HepG2 (cell line): ENCODE results near the gene CALY. TPM values are rescaled to one million over a fixed set of nuclear protein-coding genes. Genes with fewer than 3 reads are reported as not detected.

Experiments
- CCDC6 ChIP-seq: sonication (generic); formaldehyde crosslinking; IDR thresholded peaks from 2 replicates; pipeline ENCODE4 v1.8.1; 2022; ENCODE audit warnings: mild to moderate bottlenecking, missing genetic modification reagents, moderate library complexity
- GABPB1 ChIP-seq: IDR thresholded peaks from 2 replicates; pipeline ENCODE4 v1.6.1; 2016; ENCODE audit warnings: mild to moderate bottlenecking, missing genetic modification reagents, moderate library complexity, missing compliant biosample characterization
- GLMP ChIP-seq: sonication (generic); formaldehyde crosslinking; IDR thresholded peaks from 2 replicates; pipeline ENCODE4 v1.9.0; 2021; ENCODE audit warnings: missing genetic modification reagents, mild to moderate bottlenecking, borderline replicate concordance
- HNRNPUL1 ChIP-seq: fragments of 200-400 bp; formaldehyde crosslinking; IDR thresholded peaks from 2 replicates; pipeline ENCODE4 v1.6.1; 2017; ENCODE audit warnings: low read depth, mild to moderate bottlenecking, low read length, moderate library complexity
- IKZF4 ChIP-seq: sonication (generic); formaldehyde crosslinking; IDR thresholded peaks from 2 replicates; pipeline ENCODE4 v1.5.1; 2020; ENCODE audit warnings: borderline replicate concordance, mild to moderate bottlenecking, low read depth, missing genetic modification reagents; ENCODE audit errors: not compliant biosample characterization
- KLF12 ChIP-seq: sonication (generic); formaldehyde crosslinking; IDR thresholded peaks from 2 replicates; pipeline ENCODE4 v1.4.0; 2020; ENCODE audit warnings: missing genetic modification reagents, borderline replicate concordance
- MAFK ChIP-seq, 2 experiments: IDR thresholded peaks in 1 of 2; conservative IDR thresholded peaks in 1 of 2; 2 replicates each; pipeline ENCODE4 v1.6.1; 2011; ENCODE audit warnings: improper control_type of control experiment in 2 of 2, low read length in 2 of 2
- RBFOX2 ChIP-seq: fragments of 200-400 bp; formaldehyde crosslinking; IDR thresholded peaks from 2 replicates; pipeline ENCODE4 v1.6.1; 2017; ENCODE audit warnings: low read depth, mild to moderate bottlenecking, low read length
- RERE ChIP-seq: IDR thresholded peaks from 2 replicates; pipeline ENCODE4 v1.6.1; 2016; ENCODE audit warnings: low read depth, missing genetic modification reagents, missing compliant biosample characterization
- SCMH1 ChIP-seq: sonication (generic); formaldehyde crosslinking; IDR thresholded peaks from 2 replicates; pipeline ENCODE4 v1.9.0; 2021; ENCODE audit warnings: missing genetic modification reagents, mild to moderate bottlenecking, borderline replicate concordance
- SNAPC5 ChIP-seq: sonication (generic); formaldehyde crosslinking; IDR thresholded peaks from 2 replicates; pipeline ENCODE4 v1.8.1; 2023; ENCODE audit warnings: mild to moderate bottlenecking, missing genetic modification reagents, borderline replicate concordance
- SP4 ChIP-seq: sonication (generic); formaldehyde crosslinking; IDR thresholded peaks from 2 replicates; pipeline ENCODE4 v1.8.1; 2023; ENCODE audit warnings: mild to moderate bottlenecking, missing genetic modification reagents
- THAP11 ChIP-seq: IDR thresholded peaks from 2 replicates; pipeline ENCODE4 v1.6.1; 2016; ENCODE audit warnings: missing biosample characterization, missing genetic modification reagents
- ZFY ChIP-seq: sonication (generic); formaldehyde crosslinking; IDR thresholded peaks from 2 replicates; pipeline ENCODE4 v1.4.0; 2020; ENCODE audit warnings: missing genetic modification reagents
- ZNF3 ChIP-seq: IDR thresholded peaks from 2 replicates; pipeline ENCODE4 v1.7.0; 2017; ENCODE audit warnings: inconsistent platforms
- ZNF354B ChIP-seq: sonication (generic); formaldehyde crosslinking; IDR thresholded peaks from 2 replicates; pipeline ENCODE4 v1.8.0; 2022; ENCODE audit warnings: mild to moderate bottlenecking, missing genetic modification reagents
- ZNF563 ChIP-seq: sonication (generic); formaldehyde crosslinking; IDR thresholded peaks from 2 replicates; pipeline ENCODE4 v1.8.0; 2022; ENCODE audit warnings: mild to moderate bottlenecking, moderate library complexity, missing genetic modification reagents
- ZNF740 ChIP-seq: sonication (generic); formaldehyde crosslinking; IDR thresholded peaks from 2 replicates; pipeline ENCODE4 v1.4.0; 2020; ENCODE audit warnings: missing genetic modification reagents
- ZNF746 ChIP-seq: sonication (generic); formaldehyde crosslinking; IDR thresholded peaks from 2 replicates; pipeline ENCODE4 v1.8.0; 2022; ENCODE audit warnings: mild to moderate bottlenecking, missing genetic modification reagents
- ZNF850 ChIP-seq: sonication (generic); formaldehyde crosslinking; conservative IDR thresholded peaks from 2 replicates; pipeline ENCODE4 v1.9.0; 2021; ENCODE audit warnings: mild to moderate bottlenecking, missing genetic modification reagents
- polyA plus RNA-seq, 8 experiments: library from polyadenylated mRNA; depleted of rRNA in 3 of 8; stranded (reverse) in 7 of 8; unstranded in 1 of 8; fragments of >200 nt; fragmentation: Illumina TruSeq in 4 of 8; extraction: Trizol in 4 of 8; gene quantifications; 2 replicates each; pipeline versions ENCODE4 v1.2.1 to v1.2.3, GENCODE V29; 2011 to 2016; ENCODE audit warnings: low read depth in 4 of 8, missing spikeins in 1 of 8, mixed read lengths in 1 of 8; ENCODE audit not compliant: insufficient read depth in 1 of 8
- total RNA-seq, 5 experiments: library from RNA; depleted of rRNA; stranded (reverse); fragments of >200 nt; fragmentation: Illumina TruSeq; extraction: Trizol; gene quantifications; 2 replicates each; pipeline ENCODE4 v1.2.3, GENCODE V29; 2016; ENCODE audit warnings: low read depth in 1 of 5

Gene CALY
- total and polyA plus RNA-seq, 2 of the 13 experiments (the other 11 are each of a cell fraction or from before 2014, with no cell fraction given): 0.08 TPM; not detected in 1

- TF ChIP-seq RERE (CRISPR knock-in tag) (no peak), GLMP (CRISPR knock-in tag) (no peak), IKZF4 (CRISPR knock-in tag) (no peak), HNRNPUL1 (no peak), MAFK (conservative IDR thresholded peaks at IDR 0.05 in 1 of 2, IDR thresholded peaks at IDR 0.05 in 1 of 2; ENCODE audit: low read length in 2 of 2) (no peak), GABPB1 (CRISPR knock-in tag) (peak; percentile 85), ZNF850 (0 out of 2 replicates have a peak, but pooled peaks have one; percentile 3), ZNF3 (CRISPR knock-in tag) (no peak), ZNF740 (CRISPR knock-in tag) (no peak), ZNF563 (CRISPR knock-in tag) (peak; percentile 92), KLF12 (CRISPR knock-in tag) (0 out of 2 replicates have a peak, but pooled peaks have one; percentile 48), THAP11 (peak; percentile 46), ZNF746 (CRISPR knock-in tag) (no peak), SP4 (CRISPR knock-in tag) (peak; percentile 78), ZFY (CRISPR knock-in tag) (peak; percentile 73; the same call in 1 of the 2 replicates), CCDC6 (no peak), ZNF354B (CRISPR knock-in tag) (no peak), SNAPC5 (no peak), SCMH1 (no peak), RBFOX2 (peak; percentile 86)
These were observed 20.8 kb upstream of the CALY start, which contains the start of gene FUOM (continued) for GRCh38 chr10:133357285-133358161.
